SK-N-SH (cell line): ENCODE data around the gene USP31.

Source experiments
- CTCF ChIP-seq: fragments of 200-600 bp; sonication (generic); IDR thresholded peaks from 2 replicates; pipeline ENCODE4 v1.6.1; 2017; ENCODE audit warnings: antibody characterized with exemption, mild to moderate bottlenecking, moderate library complexity
- EP300 ChIP-seq, 2 experiments: IDR thresholded peaks; 2 replicates each; pipeline versions ENCODE4 v1.4.0 to v1.6.1; 2012; ENCODE audit warnings: borderline replicate concordance in 1 of 2, low read depth in 1 of 2, low read length in 1 of 2
- RFX5 ChIP-seq: IDR thresholded peaks from 2 replicates; pipeline ENCODE4 v1.6.1; 2012; ENCODE audit warnings: mild to moderate bottlenecking, improper control_type of control experiment, low read length
- RXRA ChIP-seq: IDR thresholded peaks from 2 replicates; pipeline ENCODE4 v1.4.0; 2012; ENCODE audit warnings: low read depth, mild to moderate bottlenecking, borderline replicate concordance
- SIN3A ChIP-seq: IDR thresholded peaks from 2 replicates; pipeline ENCODE4 v1.6.1; 2012; ENCODE audit warnings: low read depth, mild to moderate bottlenecking, low read length, moderate library complexity, borderline replicate concordance
- SMC3 ChIP-seq: IDR thresholded peaks from 2 replicates; pipeline ENCODE4 v1.6.1; 2012; ENCODE audit warnings: low read depth, low read length, improper control_type of control experiment
- YY1 ChIP-seq: IDR thresholded peaks from 2 replicates; pipeline ENCODE4 v1.4.0; 2012; ENCODE audit warnings: low read depth, mild to moderate bottlenecking
- ZBTB33 ChIP-seq: IDR thresholded peaks from 2 replicates; pipeline ENCODE4 v1.4.0; 2012; ENCODE audit warnings: low read depth, borderline replicate concordance

GRCh38 chr16:23147666-23148065 lies 1.6 kb downstream of the USP31 start:
- TF ChIP-seq CTCF (no peak), ZBTB33 (no peak), RFX5 (no peak), SIN3A (no peak), YY1 (no peak), EP300 (IDR thresholded peaks at IDR 0.05; ENCODE audit: borderline replicate concordance in 1 of 2, low read depth in 1 of 2, low read length in 1 of 2) (no peak), RXRA (no peak), SMC3 (no peak)
